ENCODE data around the gene DIP2B. TPM values are rescaled to one million over a fixed set of nuclear protein-coding genes. Genes with fewer than 3 reads are reported as not detected.
A peak's percentile ranks its signal among the peaks of the same experiment; 100 is the strongest.

Gene DIP2B
- total RNA-seq, 1 experiment from 2014 or later: 20.0 TPM

- no CpG with 5 or more reads among the region's 5 CpGs for WGBS (ENCODE audit: extremely low coverage, insufficient read length, low lambda C conversion rate)
- no peak overlapping the region for H3K4me2 ChIP-seq (ENCODE audit: insufficient read depth, insufficient read length, low read length)
These were observed 70.0 kb downstream of the DIP2B start for GRCh38 chr12:50574601-50575348.

More at GRCh38 chr12:50574601-50575348, 70.0 kb downstream of the DIP2B start:
- Histone ChIP-seq H3K4me1 (ENCODE audit: insufficient read depth, low read length) (peaks cover 8% of the 10 kb centered on the region; the same call in 1 of the 2 replicates), H4K20me1 (ENCODE audit: control insufficient read depth, insufficient read depth, insufficient read length) (no peaks in the 10 kb centered on the region), H2AFZ (ENCODE audit: low read length) (no peak overlapping the region), H3K27ac (ENCODE audit: insufficient read length, low read depth, low read length) (no peak overlapping the region), H3K79me1 (ENCODE audit: insufficient read depth, low read depth, low read length, poor library complexity, severe bottlenecking) (no peaks in the 10 kb centered on the region), H3K56ac (ENCODE audit: insufficient read length, low read depth, low read length) (no peak overlapping the region), H3K27me3 (ENCODE audit: insufficient read depth, low read length) (no peaks in the 10 kb centered on the region), H3K9ac (ENCODE audit: extremely low read depth, insufficient read length, low read length) (no peak overlapping the region), H2BK20ac (ENCODE audit: low read depth, low read length, poor library complexity, severe bottlenecking) (no peak overlapping the region), H2BK12ac (ENCODE audit: insufficient read length, low read depth, low read length) (no peak overlapping the region), H2BK15ac (ENCODE audit: low read depth, low read length) (no peak overlapping the region), H4K8ac (replicated peaks; ENCODE audit: insufficient read length, low read depth, low read length) (no peak overlapping the region), H2AK5ac (ENCODE audit: insufficient read length, low read length) (no peak overlapping the region), H3K4ac (ENCODE audit: low read depth, low read length) (no peak overlapping the region), H3K18ac (ENCODE audit: insufficient read length, low read depth, low read length) (no peak overlapping the region), H3T11ph (ENCODE audit: low read length) (no peak overlapping the region), H4K91ac (ENCODE audit: insufficient read length, low read depth, low read length) (no peak overlapping the region), H2BK5ac (ENCODE audit: insufficient read length, low read length) (no peak overlapping the region), H4K5ac (ENCODE audit: insufficient read length, low read depth, low read length) (no peak overlapping the region), H2BK120ac (ENCODE audit: low read depth, low read length, poor library complexity, severe bottlenecking) (no peak overlapping the region), H3K14ac (ENCODE audit: insufficient read depth, low read length) (no peak overlapping the region), H3K23ac (ENCODE audit: insufficient read length, low read depth, low read length) (no peak overlapping the region), H3K23me2 (ENCODE audit: insufficient read length, low read depth, low read length, poor library complexity, severe bottlenecking) (no peaks in the 10 kb centered on the region), H3K9me3 (ENCODE audit: control insufficient read depth, low read depth, low read length) (no peaks in the 10 kb centered on the region), H3K79me2 (ENCODE audit: insufficient read depth, low read length) (no peaks in the 10 kb centered on the region; the same call in 1 of the 2 replicates)
- H3K27ac Mint-ChIP-seq: peak overlapping the region; percentile 0 to 95 (median 32); a peak in 6 of 7 replicates
- no peaks in the 10 kb centered on the region; a peak in 1 of 5 replicates for H3K9me3 Mint-ChIP-seq
- no peaks in the 10 kb centered on the region; a peak in 1 of 7 replicates for H3K36me3 Mint-ChIP-seq (ENCODE audit: insufficient read depth in 1 of 3, low read depth in 3 of 3)
- TF ChIP-seq CTCF (conservative IDR thresholded peaks at IDR 0.05): no peak
- H3K4me1 Mint-ChIP-seq: peaks cover 37 to 38% of the 10 kb centered on the region in 2 experiments
- no peak for DNase-seq
- H3K4me3 Mint-ChIP-seq: no peak overlapping the region
- no peaks in the 10 kb centered on the region for H3K27me3 Mint-ChIP-seq (ENCODE audit: low read depth)

Measured in H9 (cell line).